ENCODE data around the gene EIF3A.

The EIF3A gene

GRCh38 chr10:119001717-119002500 is 78.7 kb downstream of the EIF3A start:
- no peak for DNase-seq

GRCh38 chr10:118998183-118998582 is 82.4 kb downstream of the EIF3A start:
- DNase-seq: no peak

- no peak for DNase-seq
These were observed 83.2 kb downstream of the EIF3A start for GRCh38 chr10:118997379-118997778.

- DNase-seq: no peak
These were observed 84.9 kb downstream of the EIF3A start for GRCh38 chr10:118995739-118996138.

GRCh38 chr10:118994321-118994720 is 86.3 kb downstream of the EIF3A start:
- no peak for DNase-seq

GRCh38 chr10:118993214-118993613 is 87.4 kb downstream of the EIF3A start:
- DNase-seq: no peak

GRCh38 chr10:118992496-118992895 is 88.1 kb downstream of the EIF3A start:
- DNase-seq: no peak

- DNase-seq: no peak
These were observed 90.3 kb downstream of the EIF3A start for GRCh38 chr10:118990326-118990725.

- DNase-seq: no peak
These were observed 93.5 kb downstream of the EIF3A start for GRCh38 chr10:118986815-118987790.

- no peak for DNase-seq
These were observed 95.0 kb downstream of the EIF3A start for GRCh38 chr10:118985576-118985975.

All from right hindlimb (tissue), 1 donor.